Mesothelial cell of epicardium (in vitro differentiated cells): Measurements from ENCODE around the gene RBM3. TPM values are rescaled to one million over a fixed set of nuclear protein-coding genes. Genes with fewer than 3 reads are reported as not detected.

ENCODE experiments used
- DNase-seq, 2 experiments: peaks; one replicate each; pipeline ENCODE4 v3.0.0; 2021; ENCODE audit warnings: low spot score in 2 of 2; ENCODE audit not compliant: unreplicated experiment in 2 of 2
- H3K27ac Mint-ChIP-seq: 2 replicates; pipeline ENCODE4 v1.8.0; 2021; ENCODE audit warnings: mixed read lengths
- H3K27me3 Mint-ChIP-seq: 2 replicates; pipeline ENCODE4 v1.8.0; 2021; ENCODE audit warnings: low read depth, mixed read lengths
- H3K36me3 Mint-ChIP-seq: 2 replicates; pipeline ENCODE4 v1.8.0; 2021; ENCODE audit warnings: mixed read lengths
- H3K4me1 Mint-ChIP-seq: 2 replicates; pipeline ENCODE4 v1.8.0; 2021; ENCODE audit warnings: mixed read lengths
- H3K4me3 Mint-ChIP-seq: 2 replicates; pipeline ENCODE4 v1.8.0; 2021; ENCODE audit warnings: mild to moderate bottlenecking, moderate library complexity, mixed read lengths
- H3K9me3 Mint-ChIP-seq: 2 replicates; pipeline ENCODE4 v1.8.0; 2021; ENCODE audit warnings: mixed read lengths
- CTCF ChIP-seq: fragments of 200-600 bp; sonication (generic); IDR thresholded peaks from one replicate; pipeline ENCODE4 v1.5.0; 2021; ENCODE audit warnings: antibody characterized with exemption; ENCODE audit not compliant: unreplicated experiment
- total RNA-seq: library from RNA; stranded (reverse); gene quantifications from 3 replicates; pipeline ENCODE4 v1.2.1, GENCODE V29; 2021

Gene RBM3
- total RNA-seq, 1 donor from 2014 or later: 208 TPM

- peaks cover 25% of the 10 kb centered on the region for H3K9me3 Mint-ChIP-seq
- H3K27me3 Mint-ChIP-seq: peaks cover 4% of the 10 kb centered on the region
- H3K4me3 Mint-ChIP-seq: no peak overlapping the region
- no peak overlapping the region for H3K27ac Mint-ChIP-seq
- DNase-seq: no peak
- H3K4me1 Mint-ChIP-seq: no peaks in the 10 kb centered on the region
- peaks cover 2% of the 10 kb centered on the region for H3K36me3 Mint-ChIP-seq
- no peak for TF ChIP-seq CTCF
Observed at GRCh38 chrX:48611703-48612102, 37.4 kb downstream of the RBM3 start.

GRCh38 chrX:48613502-48614160, 39.3 kb downstream of the RBM3 start:
- peaks cover 18% of the 10 kb centered on the region for H3K9me3 Mint-ChIP-seq
- no peak overlapping the region for H3K27ac Mint-ChIP-seq
- no peaks in the 10 kb centered on the region for H3K4me1 Mint-ChIP-seq
- no peak for TF ChIP-seq CTCF
- DNase-seq: no peak
- no peak overlapping the region for H3K4me3 Mint-ChIP-seq
- peaks cover 4% of the 10 kb centered on the region for H3K27me3 Mint-ChIP-seq
- H3K36me3 Mint-ChIP-seq: no peaks in the 10 kb centered on the region

- no peak overlapping the region for H3K27ac Mint-ChIP-seq
- no peak for TF ChIP-seq CTCF
- peaks cover 15% of the 10 kb centered on the region for H3K9me3 Mint-ChIP-seq
- no peaks in the 10 kb centered on the region for H3K4me1 Mint-ChIP-seq
- DNase-seq: no peak
- no peak overlapping the region for H3K4me3 Mint-ChIP-seq
- H3K36me3 Mint-ChIP-seq: no peaks in the 10 kb centered on the region
- H3K27me3 Mint-ChIP-seq: peaks cover 4% of the 10 kb centered on the region
Observed at GRCh38 chrX:48616576-48616975, 42.3 kb downstream of the RBM3 start.

- H3K27me3 Mint-ChIP-seq: peaks cover 4% of the 10 kb centered on the region
Observed at GRCh38 chrX:48617542-48618340, 43.5 kb downstream of the RBM3 start.

More at GRCh38 chrX:48617542-48618340, 43.5 kb downstream of the RBM3 start:
- Mint-ChIP-seq H3K4me3 (no peak overlapping the region), H3K9me3 (peaks cover 8% of the 10 kb centered on the region), H3K4me1 (no peaks in the 10 kb centered on the region), H3K27ac (no peak overlapping the region), H3K36me3 (no peaks in the 10 kb centered on the region)
- no peak for DNase-seq
- no peak for TF ChIP-seq CTCF
